Measurements from ENCODE around the gene CSTPP1.
"Not testable (repeated sequence)": the region's sequence is repeated elsewhere in the genome, so short reads cannot be mapped to it uniquely, and the experiment has no call there.

The CSTPP1 gene

DNA sequence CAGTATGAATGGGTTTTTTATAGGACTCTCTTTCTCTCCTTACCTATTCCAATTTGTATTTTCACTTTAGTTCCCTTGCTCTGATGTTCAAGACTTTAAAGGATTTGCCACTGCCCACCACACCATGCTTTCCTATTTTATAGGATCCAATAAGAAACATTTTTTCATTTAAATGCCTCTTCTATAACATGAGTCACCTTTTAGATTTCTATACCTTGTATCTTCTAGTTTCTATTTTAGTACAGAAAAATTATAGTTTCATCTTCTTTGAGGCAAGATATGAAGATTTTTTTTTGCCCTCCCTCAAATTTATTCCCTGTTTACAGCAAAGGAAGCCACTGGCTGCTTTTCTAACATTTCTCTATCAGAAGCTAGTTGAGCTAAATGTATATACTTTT, 163.4 kb downstream of the CSTPP1 start:
- DNase-seq (ENCODE audit: low spot score), result no peak

DNA sequence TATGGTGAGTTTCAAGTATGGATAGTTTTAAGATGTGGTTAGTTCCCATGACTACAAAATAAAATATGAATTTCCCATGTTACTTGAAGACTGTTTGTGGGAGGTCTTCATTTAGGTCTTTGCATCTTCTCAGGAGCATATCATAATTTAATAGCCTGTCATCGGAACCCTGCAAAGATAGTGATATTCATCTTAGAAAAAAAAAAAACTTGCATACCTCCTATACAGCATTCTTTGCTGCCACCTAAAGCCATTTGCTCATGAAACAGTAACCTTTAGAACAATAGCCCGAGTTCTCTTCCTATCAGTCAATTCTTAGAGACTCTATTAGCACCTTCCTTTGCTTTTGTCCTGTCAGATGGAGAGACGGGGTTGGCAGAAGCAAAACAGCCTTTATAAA, 164.8 kb downstream of the CSTPP1 start:
- DNase-seq (ENCODE audit: low spot score), result no peak

DNA sequence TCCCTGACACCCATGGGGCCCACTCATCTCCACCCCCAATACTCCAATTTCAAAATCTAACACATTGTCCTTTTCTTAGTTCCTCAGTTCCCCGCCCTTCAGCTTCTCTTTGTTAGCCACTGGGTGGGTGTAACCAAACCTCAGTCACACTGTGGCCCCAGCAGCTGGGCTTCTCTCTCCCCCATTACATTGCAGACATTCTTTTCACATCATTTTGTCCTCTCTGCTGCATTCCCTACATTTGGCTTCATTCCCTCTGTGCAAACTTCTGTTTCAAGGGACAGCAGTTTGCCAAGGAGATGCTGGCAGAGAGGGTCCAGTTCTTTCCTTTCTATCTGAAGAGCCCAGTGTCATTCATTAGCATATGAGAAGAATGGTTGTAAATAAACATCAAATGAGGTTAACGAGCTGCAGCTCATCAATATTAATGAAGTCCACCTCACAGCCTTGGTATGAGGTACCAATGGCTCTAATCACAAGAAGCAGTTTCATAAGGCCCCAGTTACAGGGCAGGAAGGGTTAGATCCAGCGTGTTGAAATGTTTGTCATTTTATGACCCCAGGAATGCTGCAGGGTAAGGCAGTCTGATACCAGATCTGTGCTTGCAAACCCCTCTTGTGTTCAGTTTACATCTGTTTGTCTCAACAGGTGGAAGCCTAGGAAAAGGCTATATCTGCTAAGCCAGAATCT, 167.8 kb downstream of the CSTPP1 start:
- DNase-seq (ENCODE audit: low spot score), result peak; percentile 50

DNA sequence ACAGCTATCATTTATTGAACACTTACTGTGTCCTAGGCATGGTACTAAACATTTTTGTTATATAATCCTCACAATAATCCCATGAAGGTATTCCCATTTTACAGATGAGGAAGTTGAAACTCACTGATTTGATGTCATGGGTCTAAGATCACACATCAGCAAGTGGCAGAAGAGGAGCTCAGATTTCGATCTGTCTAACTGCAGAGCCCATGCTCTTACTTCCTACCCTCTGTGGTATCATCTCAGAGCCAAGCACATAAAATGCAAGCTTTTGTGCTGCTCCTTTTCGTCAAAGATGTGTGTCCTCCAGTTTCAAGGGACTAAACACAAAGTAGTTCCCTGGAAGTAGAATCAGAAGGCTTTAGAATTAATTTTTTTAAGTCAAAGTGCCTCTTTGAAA, 169.0 kb downstream of the CSTPP1 start:
- DNase-seq (ENCODE audit: low spot score), result no peak

DNA sequence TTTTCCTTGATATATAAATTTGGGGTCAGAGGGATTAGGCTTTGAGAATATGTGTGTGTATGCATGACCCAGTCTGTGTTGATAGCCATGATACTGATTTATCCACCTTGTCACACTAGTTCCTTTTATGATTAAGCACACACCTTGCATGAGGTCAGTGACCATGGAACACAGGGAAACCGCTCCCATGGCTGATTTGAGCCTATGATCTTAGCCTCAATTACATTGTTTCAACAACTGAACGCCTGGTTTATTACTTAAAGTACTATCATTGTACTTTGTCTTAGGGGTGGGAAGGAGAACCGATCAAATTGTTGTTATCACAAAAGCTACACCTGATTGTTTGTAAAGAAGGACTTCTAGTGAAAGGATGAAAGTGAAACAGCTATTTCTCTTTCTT, 169.4 kb downstream of the CSTPP1 start:
- DNase-seq (ENCODE audit: low spot score), result peak; percentile 7

DNA sequence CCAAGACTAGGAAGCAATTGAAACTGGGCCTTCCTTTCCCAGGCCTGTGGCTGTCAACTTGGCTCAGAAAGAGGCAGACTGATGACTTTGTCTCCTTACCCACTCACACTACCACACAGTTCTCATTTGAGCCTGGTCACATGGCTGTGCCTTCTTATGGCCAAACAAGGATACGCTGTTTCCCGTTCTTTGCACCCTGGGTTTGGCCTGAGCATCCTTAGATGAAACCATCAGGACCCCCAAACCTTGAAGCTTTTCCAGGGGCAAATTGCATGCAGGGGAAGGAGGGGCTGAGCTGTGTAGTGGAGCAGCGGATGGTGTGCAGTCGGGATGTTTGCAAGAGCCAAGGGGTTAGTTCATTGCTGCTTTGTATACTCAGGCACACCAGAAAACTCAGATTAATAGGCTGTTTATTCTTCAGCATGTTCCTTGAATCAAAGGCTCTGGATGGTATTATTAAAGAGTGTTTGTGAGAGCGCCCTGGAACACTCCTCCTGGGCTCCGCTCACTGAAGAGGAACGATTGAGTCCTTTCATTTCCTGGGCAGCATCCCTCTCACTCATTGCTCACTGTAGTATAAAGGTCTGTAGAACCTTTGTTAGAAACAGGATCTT, 170.3 kb downstream of the CSTPP1 start:
- peak; percentile 17 for DNase-seq (ENCODE audit: low spot score)

DNA sequence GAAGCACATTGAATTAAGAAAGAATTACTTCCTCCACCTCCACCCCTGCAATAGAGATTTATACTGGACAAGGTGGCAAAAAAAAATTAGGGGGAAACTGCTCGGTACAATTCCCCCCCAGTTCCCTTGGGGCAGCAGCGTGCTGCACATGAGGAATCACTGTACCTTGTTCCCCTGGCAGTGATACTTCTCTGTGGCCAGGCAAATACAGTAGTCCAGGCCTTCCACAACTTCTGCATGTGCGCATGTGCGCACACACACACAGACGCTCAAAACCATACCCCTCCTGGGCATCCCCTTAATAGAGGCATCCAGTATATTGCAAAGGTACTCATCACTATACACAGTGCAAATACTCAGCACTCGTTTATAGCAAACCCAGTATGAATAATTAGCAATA, 171.2 kb downstream of the CSTPP1 start:
- DNase-seq (ENCODE audit: low spot score), result no peak

DNA sequence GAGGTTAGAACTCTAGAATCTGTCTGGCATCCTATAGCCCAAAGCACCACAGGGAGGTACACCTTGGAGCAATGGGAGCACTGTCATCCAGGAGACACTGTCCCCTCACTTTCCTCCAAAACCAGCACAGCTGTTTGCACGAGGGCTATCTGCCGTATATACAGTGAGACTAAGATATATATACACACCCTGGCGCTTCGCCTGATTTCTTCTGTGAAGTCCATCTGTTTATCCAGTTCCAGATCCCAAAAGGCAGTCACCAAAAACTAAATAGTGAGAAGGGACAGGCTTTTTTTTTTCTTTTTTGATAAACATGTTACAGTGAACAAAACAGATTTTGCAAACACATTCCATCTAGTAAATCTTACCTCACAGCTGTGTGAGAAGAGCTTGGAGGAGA, 171.7 kb downstream of the CSTPP1 start:
- DNase-seq (ENCODE audit: low spot score), result no peak

DNA sequence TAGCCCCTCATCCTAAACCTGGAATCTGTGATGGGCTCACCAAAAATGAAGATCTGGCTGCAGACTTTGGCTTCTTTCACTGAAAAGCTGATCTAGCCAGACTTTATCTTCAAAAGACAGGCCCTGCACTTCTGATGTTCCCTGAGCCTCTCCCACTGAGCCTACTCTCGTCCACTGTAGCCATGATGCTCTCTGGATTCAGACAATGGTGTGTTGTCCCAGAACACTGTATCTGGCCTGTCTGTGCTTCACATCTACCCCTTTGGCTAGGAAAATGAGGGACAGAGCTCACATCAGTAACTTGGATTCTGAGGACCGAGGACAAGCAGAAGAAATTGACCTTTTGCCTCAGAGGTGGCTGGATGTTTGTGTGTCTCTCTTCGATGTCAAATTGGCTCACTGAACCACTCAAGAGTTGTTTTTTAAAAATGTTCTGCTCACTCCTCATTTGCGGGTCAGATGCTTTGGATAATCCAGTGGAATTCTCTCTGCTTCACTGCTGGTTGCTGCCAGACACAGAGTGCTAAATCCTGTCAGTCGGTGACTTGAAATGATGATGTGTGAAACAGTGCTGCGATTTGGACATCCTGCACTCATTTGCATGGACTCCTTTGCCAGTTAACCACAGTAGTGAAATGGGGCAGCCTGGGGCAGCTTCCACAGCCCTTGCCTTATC, 172.6 kb downstream of the CSTPP1 start:
- DNase-seq (ENCODE audit: low spot score), result no peak

DNA sequence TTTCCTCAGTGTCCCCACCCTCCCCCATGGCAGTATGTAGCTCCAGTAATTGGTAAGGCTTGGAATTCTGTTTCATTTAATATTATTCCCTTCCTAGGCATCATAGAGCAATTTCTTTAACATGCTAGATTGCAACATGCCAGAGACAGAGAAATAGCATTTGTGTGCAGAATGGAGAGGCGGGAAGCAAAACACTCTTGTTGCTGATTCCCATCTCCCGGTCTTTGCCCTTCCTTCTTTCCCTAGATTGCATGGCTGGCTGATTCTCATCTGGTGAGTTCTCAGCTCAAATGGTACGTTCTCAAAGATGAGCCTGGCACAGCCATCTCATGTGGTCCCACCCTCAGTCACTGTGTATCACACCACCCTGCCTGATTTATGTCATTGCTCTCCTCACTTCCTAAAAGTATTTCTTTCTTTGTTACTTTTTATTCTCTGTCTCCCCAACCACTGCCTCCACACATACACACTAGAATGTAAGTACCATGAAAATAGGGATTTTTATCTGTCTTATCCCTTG, 173.2 kb downstream of the CSTPP1 start:
- DNase-seq (ENCODE audit: low spot score), result no peak

DNA sequence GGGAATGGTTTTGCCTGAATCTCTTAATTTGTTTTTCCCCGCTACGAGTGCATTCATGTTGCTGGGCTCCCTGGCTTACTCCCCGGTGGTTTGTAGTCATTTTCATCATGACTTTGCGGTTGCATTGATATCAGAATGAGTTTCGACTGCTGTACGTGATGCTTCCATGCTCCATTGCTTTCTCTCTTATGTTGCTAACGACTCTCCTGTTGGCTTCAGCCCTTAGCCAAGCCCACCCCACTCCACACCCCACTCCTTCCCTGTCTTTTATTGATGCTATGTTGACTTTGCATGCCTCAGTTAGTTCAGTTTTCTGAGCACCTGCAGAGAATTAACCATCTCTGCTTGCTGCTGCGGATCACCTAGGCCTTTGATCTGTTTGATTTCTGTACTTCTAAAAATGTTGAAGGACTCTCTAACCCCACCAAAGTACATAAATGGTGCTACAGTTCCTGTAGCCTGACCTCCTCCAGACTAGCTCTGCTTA, 174.8 kb downstream of the CSTPP1 start:
- DNase-seq (ENCODE audit: low spot score), result peak; percentile 39

DNA sequence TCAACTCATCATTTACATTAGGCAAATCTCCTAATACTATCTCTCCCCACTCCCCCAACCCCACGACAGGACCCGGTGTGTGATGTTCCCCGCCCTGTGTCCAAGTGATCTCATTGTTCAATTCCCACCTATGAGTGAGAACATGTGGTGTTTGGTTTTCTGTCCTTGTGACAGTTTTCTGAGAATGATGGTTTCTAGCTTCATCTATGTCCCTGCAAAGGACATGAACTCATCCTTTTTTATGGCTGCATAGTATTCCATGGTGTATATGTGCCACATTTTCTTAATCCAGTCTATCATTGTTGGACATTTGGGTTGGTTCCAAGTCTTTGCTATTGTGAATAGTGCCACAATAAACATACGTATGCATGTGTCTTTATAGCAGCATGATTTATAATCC, 176.4 kb downstream of the CSTPP1 start:
- not testable (repeated sequence) for DNase-seq (ENCODE audit: low spot score)

DNA sequence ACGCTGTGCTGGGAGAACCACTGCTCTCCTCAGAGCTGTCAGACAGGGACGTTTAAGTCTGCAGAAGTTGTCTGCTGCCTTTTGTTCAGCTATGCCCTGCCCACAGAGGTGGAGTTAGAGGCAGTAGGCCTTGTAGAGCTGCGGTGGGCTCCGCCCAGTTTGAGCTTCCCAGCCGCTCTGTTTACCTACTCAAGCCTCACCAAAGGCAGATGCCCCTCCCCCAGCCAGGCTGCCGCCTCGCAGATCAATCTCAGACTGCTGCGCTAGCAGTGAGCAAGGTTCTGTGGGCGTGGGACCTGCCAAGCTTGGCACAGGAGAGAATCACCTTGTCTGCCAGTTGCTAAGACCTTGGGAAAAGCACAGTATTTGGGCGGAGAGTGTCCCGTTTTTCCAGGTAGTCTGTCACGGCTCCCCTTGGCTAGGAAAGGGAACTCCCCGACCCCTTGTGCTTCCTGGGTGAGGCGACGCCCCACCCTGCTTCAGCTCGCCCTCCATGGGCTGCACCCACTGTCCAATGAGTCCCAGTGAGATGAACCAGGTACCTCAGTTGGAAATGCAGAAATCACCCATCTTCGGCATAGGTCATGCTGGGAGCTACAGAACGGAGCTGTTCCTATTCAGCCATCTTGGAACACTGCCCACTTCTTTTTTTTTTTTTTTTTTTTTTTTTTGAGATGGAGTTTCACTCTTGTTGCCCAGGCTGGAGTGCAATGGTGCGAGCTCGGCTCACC, 182.6 kb downstream of the CSTPP1 start:
- peak; percentile 3 for DNase-seq (ENCODE audit: low spot score)

DNA sequence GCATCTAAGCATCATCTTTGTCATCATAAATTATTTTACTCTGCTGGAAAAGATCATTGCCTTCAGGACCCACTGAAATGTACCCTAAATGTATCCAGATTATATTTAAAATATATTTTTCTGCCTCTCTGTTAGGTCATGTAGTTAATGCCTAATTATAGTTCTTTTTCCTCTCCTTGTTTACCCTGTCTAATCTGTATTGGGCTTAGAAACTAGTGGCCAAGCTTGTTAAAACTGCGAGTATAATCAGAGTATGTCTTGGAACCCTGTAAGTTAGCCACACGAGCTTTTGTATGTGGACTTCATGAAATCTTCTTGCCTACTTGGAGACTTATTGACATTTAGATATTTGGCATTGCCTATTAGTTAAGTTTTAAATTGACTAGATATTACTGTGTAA, 184.5 kb downstream of the CSTPP1 start:
- DNase-seq (ENCODE audit: low spot score), result no peak

DNA sequence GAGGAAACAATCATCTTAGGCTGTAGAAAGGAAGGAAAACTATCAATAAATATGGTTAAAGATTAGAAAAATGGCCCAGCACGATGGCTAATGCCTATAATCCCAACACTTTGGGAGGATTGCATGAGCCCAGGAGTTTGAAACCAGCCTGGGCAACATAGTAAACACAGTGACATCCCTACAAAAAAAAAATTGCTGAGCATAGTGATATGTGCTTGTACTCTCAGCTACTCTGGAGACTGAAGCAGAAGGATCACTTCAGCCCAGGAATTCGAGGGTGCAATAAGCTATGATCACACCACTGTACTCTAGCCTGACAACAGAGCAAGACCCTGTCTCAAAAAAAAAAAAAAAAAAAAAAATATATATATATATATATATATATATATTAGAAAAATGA, 185.2 kb downstream of the CSTPP1 start:
- DNase-seq (ENCODE audit: low spot score), result no peak

DNA sequence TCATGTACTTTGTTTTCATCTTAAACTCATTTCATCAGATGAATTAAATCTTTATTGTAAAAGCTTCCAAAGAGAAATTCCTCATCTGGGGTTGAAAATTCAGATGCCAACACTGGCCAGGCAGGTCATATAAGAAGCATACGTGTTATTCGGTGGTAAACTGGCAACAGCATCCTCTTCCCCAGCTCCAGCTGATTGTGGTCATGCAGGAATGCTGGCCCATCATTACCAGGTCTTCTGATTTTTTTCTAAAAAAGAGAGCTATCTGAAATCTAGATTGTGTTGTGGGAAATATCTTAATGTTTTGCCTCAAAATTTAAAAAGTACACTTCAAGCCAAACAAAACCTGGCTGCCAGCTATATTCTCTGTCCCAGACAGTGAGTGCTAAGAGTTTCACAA, 186.5 kb downstream of the CSTPP1 start:
- no peak for DNase-seq (ENCODE audit: low spot score)

DNA sequence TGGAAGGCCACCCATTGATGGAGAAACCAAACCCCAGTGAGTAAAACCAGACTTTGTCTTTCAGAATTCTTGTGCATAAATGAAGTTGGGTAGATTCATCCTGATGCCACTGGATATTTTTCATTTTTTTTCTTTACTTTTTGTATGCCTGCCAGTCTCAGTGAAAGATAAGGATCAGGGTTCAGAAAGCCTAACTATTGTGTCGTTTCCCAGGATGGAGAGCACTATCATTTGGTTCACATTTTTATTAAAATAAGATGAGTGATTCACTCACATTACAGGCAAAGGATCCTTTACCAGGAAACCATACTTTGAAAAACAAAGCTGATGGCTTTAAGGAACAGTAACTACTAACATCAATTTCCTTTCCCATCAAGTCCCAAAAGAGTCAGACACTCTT, 188.1 kb downstream of the CSTPP1 start:
- no peak for DNase-seq (ENCODE audit: low spot score)

DNA sequence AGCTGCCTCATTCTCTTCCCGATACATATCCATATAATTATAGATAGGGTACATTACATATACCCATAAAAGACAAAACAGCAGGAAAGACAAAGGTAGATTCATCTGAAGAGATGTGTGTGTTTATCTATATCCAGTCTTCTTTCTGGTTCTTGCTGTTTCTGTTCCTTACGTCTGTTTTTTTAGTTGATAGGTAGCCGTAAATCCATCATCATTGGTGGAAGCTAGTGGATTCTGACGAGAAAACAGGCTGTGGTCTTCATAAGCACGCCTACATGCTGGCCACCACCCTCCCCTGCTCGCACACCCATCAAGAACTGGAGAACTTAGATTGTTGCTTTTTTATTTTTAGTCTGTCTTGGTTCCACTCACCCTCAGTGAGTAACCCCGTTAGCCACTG, 188.5 kb downstream of the CSTPP1 start:
- DNase-seq (ENCODE audit: low spot score), result no peak

DNA sequence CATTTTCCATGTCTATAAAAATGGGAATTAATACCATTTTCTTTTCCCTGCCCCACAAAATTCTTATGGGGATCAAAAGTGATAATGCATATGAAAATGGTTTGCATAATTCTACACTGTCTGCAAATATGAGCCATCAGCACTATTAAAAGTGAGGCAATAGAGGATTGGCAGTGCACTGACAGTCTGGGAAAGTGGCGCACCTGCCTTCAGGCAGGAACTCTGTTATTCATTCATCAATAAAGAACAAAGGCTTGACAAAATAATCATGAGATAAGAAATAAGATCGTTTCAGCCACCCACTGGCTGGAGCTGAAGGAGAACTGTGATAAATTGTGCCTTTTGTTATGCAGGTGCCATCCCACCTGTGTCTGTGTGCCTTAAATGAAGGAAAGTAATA, 190.7 kb downstream of the CSTPP1 start:
- no peak for DNase-seq (ENCODE audit: low spot score)

DNA sequence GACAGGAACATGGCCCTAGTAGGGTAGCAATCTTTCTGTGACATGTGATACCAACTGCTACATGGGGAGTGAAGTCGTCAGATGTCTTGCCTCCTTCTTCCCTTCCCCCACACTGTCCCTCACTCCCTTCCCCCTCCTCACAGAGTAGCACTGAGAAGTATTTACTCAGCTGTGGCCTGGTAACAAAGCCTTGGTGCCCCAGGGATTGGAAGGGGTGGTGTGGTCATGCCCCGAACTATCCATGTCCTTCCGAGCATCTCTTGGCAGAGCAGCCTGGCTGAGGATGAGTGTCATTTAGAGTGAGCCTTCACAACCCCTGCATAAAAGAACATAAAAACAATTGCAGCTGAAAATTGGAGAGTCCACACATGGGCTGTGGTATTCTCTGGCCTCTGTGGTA, 194.0 kb downstream of the CSTPP1 start:
- no peak for DNase-seq (ENCODE audit: low spot score)

DNA sequence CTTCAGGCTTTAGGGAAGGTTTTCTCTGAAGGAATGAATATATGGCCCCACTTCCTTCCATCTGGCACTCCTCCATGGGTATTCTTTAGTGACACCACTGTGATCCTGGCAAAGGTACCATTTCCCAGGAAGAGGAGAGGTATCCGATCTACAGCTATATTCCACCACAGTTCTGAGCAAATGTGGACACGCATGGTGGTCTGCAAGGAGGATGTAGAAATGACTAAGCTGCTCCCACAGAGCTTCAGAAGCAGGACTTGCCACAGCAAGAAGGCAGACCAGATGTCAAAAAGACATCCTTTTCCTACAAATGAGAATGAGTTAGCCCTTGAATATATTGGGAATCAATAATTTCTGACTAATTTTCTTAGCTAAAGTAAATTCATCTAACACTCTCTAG, 194.6 kb downstream of the CSTPP1 start:
- DNase-seq (ENCODE audit: low spot score), result no peak

DNA sequence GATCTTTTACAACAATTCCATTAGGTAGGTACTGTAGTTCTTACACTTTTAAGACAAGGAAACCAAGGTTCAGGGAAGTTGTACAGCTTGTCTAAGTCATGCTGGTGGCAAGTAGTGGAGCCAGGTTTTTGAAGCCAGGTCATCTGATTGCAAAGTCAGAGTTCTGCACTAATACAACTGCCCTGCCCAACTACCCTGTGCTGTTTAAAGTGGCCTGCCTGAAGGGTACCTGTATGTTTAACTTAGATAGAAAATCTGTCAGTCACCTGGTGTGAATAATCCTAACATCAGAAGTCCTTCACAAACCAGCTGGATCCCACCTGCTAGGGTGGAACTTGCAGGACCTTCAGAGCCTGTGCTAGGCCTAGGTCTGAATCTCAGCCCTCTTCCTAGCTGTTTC, 195.9 kb downstream of the CSTPP1 start:
- no peak for DNase-seq (ENCODE audit: low spot score)

DNA sequence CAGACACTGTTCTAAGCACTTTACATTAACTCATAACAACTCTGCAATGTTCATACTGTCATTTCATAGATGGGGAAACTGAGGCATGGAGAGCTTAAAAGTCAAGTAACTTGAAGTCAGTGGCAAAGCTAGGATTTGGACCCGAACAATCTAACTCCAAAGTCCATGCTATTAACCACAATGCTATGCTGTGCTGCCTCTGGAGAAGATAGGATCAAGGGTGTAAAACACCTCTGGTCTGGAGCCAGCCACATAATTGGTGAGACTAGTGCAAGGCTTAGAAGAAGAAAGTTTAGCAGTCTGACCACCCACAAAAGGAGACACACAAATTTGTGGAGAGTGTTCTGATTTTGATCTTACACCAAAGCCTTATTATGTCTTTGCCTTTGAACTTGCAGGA, 196.4 kb downstream of the CSTPP1 start:
- no peak for DNase-seq (ENCODE audit: low spot score)

Data from kidney tubule cell (primary cell).